Dendritic cell treated with granulocyte-macrophage colony-stimulating factor and Interleukin-4, amounts not matched to agents 40 ng/mL and 50 ng/mL, for 4 days (primary cell): ENCODE data around the gene KLRD1.
A peak's percentile ranks its signal among the peaks of the same experiment; 100 is the strongest.
"Not testable (repeated sequence)": the region's sequence is repeated elsewhere in the genome, so short reads cannot be mapped to it uniquely, and the experiment has no call there.

ENCODE experiments used
- H3K27ac Mint-ChIP-seq: one replicate; pipeline ENCODE4 v1.8.0; 2022; ENCODE audit warnings: mild to moderate bottlenecking, mixed read lengths
- H3K27me3 Mint-ChIP-seq: one replicate; pipeline ENCODE4 v1.8.0; 2022; ENCODE audit warnings: mild to moderate bottlenecking, mixed read lengths
- H3K36me3 Mint-ChIP-seq: one replicate; pipeline ENCODE4 v1.8.0; 2022; ENCODE audit warnings: low read depth, mixed read lengths
- H3K4me1 Mint-ChIP-seq: one replicate; pipeline ENCODE4 v1.8.0; 2022; ENCODE audit warnings: low read depth, mixed read lengths
- H3K4me3 Mint-ChIP-seq: one replicate; pipeline ENCODE4 v1.8.0; 2022; ENCODE audit warnings: mild to moderate bottlenecking, moderate library complexity, mixed read lengths
- H3K9me3 Mint-ChIP-seq: one replicate; pipeline ENCODE4 v1.8.0; 2022; ENCODE audit warnings: mixed read lengths
- intact Hi-C: fragments of 100-400 bp; cut with micrococcal nuclease; formaldehyde crosslinking; loops from one replicate; pipeline ENCODE4 v1.15.0; 2022

KLRD1 gene

GRCh38 chr12:10368206-10369171, 60.8 kb downstream of the KLRD1 start:
- H3K9me3 Mint-ChIP-seq, result peaks cover 5% of the 10 kb centered on the region
- no peak overlapping the region for H3K4me3 Mint-ChIP-seq
- intact Hi-C loops, result no loop called here
- H3K27ac Mint-ChIP-seq, result no peak overlapping the region
- no peaks in the 10 kb centered on the region for H3K27me3 Mint-ChIP-seq
- no peaks in the 10 kb centered on the region for H3K36me3 Mint-ChIP-seq
- H3K4me1 Mint-ChIP-seq, result peaks cover 20% of the 10 kb centered on the region

- Mint-ChIP-seq H3K36me3 (no peaks in the 10 kb centered on the region), H3K27me3 (no peaks in the 10 kb centered on the region), H3K4me3 (no peak overlapping the region), H3K4me1 (peaks cover 31% of the 10 kb centered on the region), H3K9me3 (peaks cover 5% of the 10 kb centered on the region), H3K27ac (no peak overlapping the region)
- intact Hi-C loops, result no loop called here
Measured at GRCh38 chr12:10369557-10370415, 62.1 kb downstream of the KLRD1 start.

- H3K9me3 Mint-ChIP-seq, H3K36me3 Mint-ChIP-seq, H3K4me3 Mint-ChIP-seq, intact Hi-C loops, H3K27me3 Mint-ChIP-seq: not testable (repeated sequence)
- Mint-ChIP-seq H3K4me1 (peaks cover 36% of the 10 kb centered on the region), H3K27ac (peak overlapping the region; percentile 40)
Measured at GRCh38 chr12:10371893-10372535, 64.3 kb downstream of the KLRD1 start.

- Mint-ChIP-seq H3K9me3 (peaks cover 5% of the 10 kb centered on the region), H3K4me3 (no peak overlapping the region), H3K4me1 (peaks cover 36% of the 10 kb centered on the region), H3K36me3 (no peaks in the 10 kb centered on the region), H3K27me3 (no peaks in the 10 kb centered on the region), H3K27ac (peak overlapping the region; percentile 50)
- intact Hi-C loops, result no loop called here
Measured at GRCh38 chr12:10372559-10372958, 64.9 kb downstream of the KLRD1 start.

GRCh38 chr12:10374624-10375018, 67.0 kb downstream of the KLRD1 start:
- H3K4me1 Mint-ChIP-seq, result peaks cover 36% of the 10 kb centered on the region
- no peaks in the 10 kb centered on the region for H3K36me3 Mint-ChIP-seq
- no peak overlapping the region for H3K4me3 Mint-ChIP-seq
- no peaks in the 10 kb centered on the region for H3K27me3 Mint-ChIP-seq
- no peaks in the 10 kb centered on the region for H3K9me3 Mint-ChIP-seq
- intact Hi-C loops, result no loop called here
- H3K27ac Mint-ChIP-seq, result peak overlapping the region; percentile 53

GRCh38 chr12:10378737-10379136, 71.1 kb downstream of the KLRD1 start:
- H3K4me1 Mint-ChIP-seq, result peaks cover 16% of the 10 kb centered on the region
- H3K27ac Mint-ChIP-seq, H3K36me3 Mint-ChIP-seq, H3K4me3 Mint-ChIP-seq, intact Hi-C loops, H3K9me3 Mint-ChIP-seq, H3K27me3 Mint-ChIP-seq: not testable (repeated sequence)
